Activated B cell treated with CpG ODN at 0.5 μM for 24 hours (primary cell): ENCODE data around the gene ANAPC16. TPM values are rescaled to one million over a fixed set of nuclear protein-coding genes. Genes with fewer than 3 reads are reported as not detected.
"Not testable (repeated sequence)": the region's sequence is repeated elsewhere in the genome, so short reads cannot be mapped to it uniquely, and the experiment has no call there.

Experiments used
- ATAC-seq: fragments of 200-7000 bp; cut with Tn5 transposase; one replicate; pipeline ENCODE4 v1.10.0; 2021; ENCODE audit warnings: low read depth, mild to moderate bottlenecking, moderate library complexity
- CTCF ChIA-PET: fragments of 350-600 bp; sonication (Branson Sonifier 250); formaldehyde crosslinking; loops from one replicate; lab custom pipeline; 2021; ENCODE audit warnings: antibody characterized with exemption; lab: Charles Lee
- POLR2A ChIA-PET: fragments of 350-600 bp; sonication (Branson Sonifier 250); formaldehyde crosslinking; loops from one replicate; lab custom pipeline; 2021; ENCODE audit warnings: antibody characterized with exemption; lab: Charles Lee
- DNase-seq: peaks from one replicate; pipeline ENCODE4 v3.0.0; 2022
- H3K27ac Mint-ChIP-seq: one replicate; pipeline ENCODE4 v1.8.0; 2020; ENCODE audit warnings: mixed read lengths
- H3K27me3 Mint-ChIP-seq: one replicate; pipeline ENCODE4 v1.8.0; 2021; ENCODE audit warnings: mixed read lengths
- H3K36me3 Mint-ChIP-seq: one replicate; pipeline ENCODE4 v1.8.0; 2021; ENCODE audit warnings: low read depth, mixed read lengths
- H3K4me1 Mint-ChIP-seq: one replicate; pipeline ENCODE4 v1.8.0; 2021; ENCODE audit warnings: mixed read lengths
- H3K4me3 Mint-ChIP-seq: one replicate; pipeline ENCODE4 v1.8.0; 2020; ENCODE audit warnings: mild to moderate bottlenecking, mixed read lengths
- H3K9me3 Mint-ChIP-seq: one replicate; pipeline ENCODE4 v1.8.0; 2020; ENCODE audit warnings: mixed read lengths
- intact Hi-C: fragments of 100-400 bp; cut with micrococcal nuclease; formaldehyde crosslinking; loops from one replicate; pipeline ENCODE4 v1.15.1; 2024
- total RNA-seq: library from RNA; stranded (reverse); gene quantifications from 2 replicates; pipeline ENCODE4 v1.2.3, GENCODE V29; 2022
- TF ChIP-seq, protein P1 (sequence below): fragments of 200-600 bp; IDR thresholded peaks from one replicate; pipeline ENCODE4 v1.8.0; 2022; ENCODE audit warnings: antibody characterized with exemption, mild to moderate bottlenecking

ANAPC16 gene
- total RNA-seq, 1 donor from 2014 or later: 137 TPM

GRCh38 chr10:72264536-72264935 is 48.7 kb downstream of the ANAPC16 start:
- no peaks in the 10 kb centered on the region for H3K27me3 Mint-ChIP-seq
- CTCF ChIA-PET: no interaction called here
- H3K4me1 Mint-ChIP-seq: peaks cover 40% of the 10 kb centered on the region
- H3K4me3 Mint-ChIP-seq: no peak overlapping the region
- no peaks in the 10 kb centered on the region for H3K9me3 Mint-ChIP-seq
- no peak for ATAC-seq
- H3K36me3 Mint-ChIP-seq: peaks cover 3% of the 10 kb centered on the region
- H3K27ac Mint-ChIP-seq: peak overlapping the region; percentile 30
- POLR2A ChIA-PET: interaction anchor here (0.7 to 14.1 kb wide), 8 partner anchors 9 to 69 kb away, joined by 3 to 380 read pairs (median 6); partner anchors contain the start of genes ANAPC16, ASCC1 and DDIT4
- TF ChIP-seq, protein P1, sequence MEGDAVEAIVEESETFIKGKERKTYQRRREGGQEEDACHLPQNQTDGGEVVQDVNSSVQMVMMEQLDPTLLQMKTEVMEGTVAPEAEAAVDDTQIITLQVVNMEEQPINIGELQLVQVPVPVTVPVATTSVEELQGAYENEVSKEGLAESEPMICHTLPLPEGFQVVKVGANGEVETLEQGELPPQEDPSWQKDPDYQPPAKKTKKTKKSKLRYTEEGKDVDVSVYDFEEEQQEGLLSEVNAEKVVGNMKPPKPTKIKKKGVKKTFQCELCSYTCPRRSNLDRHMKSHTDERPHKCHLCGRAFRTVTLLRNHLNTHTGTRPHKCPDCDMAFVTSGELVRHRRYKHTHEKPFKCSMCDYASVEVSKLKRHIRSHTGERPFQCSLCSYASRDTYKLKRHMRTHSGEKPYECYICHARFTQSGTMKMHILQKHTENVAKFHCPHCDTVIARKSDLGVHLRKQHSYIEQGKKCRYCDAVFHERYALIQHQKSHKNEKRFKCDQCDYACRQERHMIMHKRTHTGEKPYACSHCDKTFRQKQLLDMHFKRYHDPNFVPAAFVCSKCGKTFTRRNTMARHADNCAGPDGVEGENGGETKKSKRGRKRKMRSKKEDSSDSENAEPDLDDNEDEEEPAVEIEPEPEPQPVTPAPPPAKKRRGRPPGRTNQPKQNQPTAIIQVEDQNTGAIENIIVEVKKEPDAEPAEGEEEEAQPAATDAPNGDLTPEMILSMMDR: no peak
- intact Hi-C loops: no loop called here
- no peak for DNase-seq

- Mint-ChIP-seq H3K4me1 (peaks cover 30% of the 10 kb centered on the region), H3K9me3 (no peaks in the 10 kb centered on the region), H3K27me3 (no peaks in the 10 kb centered on the region), H3K36me3 (peaks cover 3% of the 10 kb centered on the region), H3K4me3 (no peak overlapping the region), H3K27ac (no peak overlapping the region)
- TF ChIP-seq, protein P1: no peak
- DNase-seq: no peak
- intact Hi-C loops: no loop called here
- CTCF ChIA-PET: no interaction called here
- ATAC-seq: no peak
- POLR2A ChIA-PET: interaction anchor here (1.5 to 14.1 kb wide), 5 partner anchors 8 to 55 kb away, joined by 4 to 380 read pairs (median 8); partner anchors contain the start of genes ANAPC16, ASCC1 and DDIT4
Measured at GRCh38 chr10:72265508-72265907, 49.7 kb downstream of the ANAPC16 start.

GRCh38 chr10:72265990-72266865 is 50.4 kb downstream of the ANAPC16 start:
- H3K27ac Mint-ChIP-seq: peak overlapping the region; percentile 65
- peaks cover under 1% of the 10 kb centered on the region for H3K36me3 Mint-ChIP-seq
- no peak overlapping the region for H3K4me3 Mint-ChIP-seq

GRCh38 chr10:72267381-72267780 is 51.6 kb downstream of the ANAPC16 start:
- Mint-ChIP-seq H3K27me3 (no peaks in the 10 kb centered on the region), H3K27ac (no peak overlapping the region), H3K4me1 (peaks cover 23% of the 10 kb centered on the region), H3K9me3 (no peaks in the 10 kb centered on the region), H3K36me3 (no peaks in the 10 kb centered on the region), H3K4me3 (no peak overlapping the region)
- CTCF ChIA-PET: no interaction called here
- ATAC-seq: no peak
- POLR2A ChIA-PET: interaction anchor here (0.6 to 2.1 kb wide), 9 partner anchors 8 to 71 kb away, joined by 3 to 8 read pairs (median 4); no protein-coding TSS in a partner anchor
- DNase-seq: no peak
- intact Hi-C loops: no loop called here
- TF ChIP-seq, protein P1: no peak

More at GRCh38 chr10:72265990-72266865, 50.4 kb downstream of the ANAPC16 start:
- H3K4me1 Mint-ChIP-seq: peaks cover 25% of the 10 kb centered on the region
- CTCF ChIA-PET: no interaction called here
- ATAC-seq (no peak), DNase-seq (no peak)
- no peaks in the 10 kb centered on the region for H3K27me3 Mint-ChIP-seq
- POLR2A ChIA-PET: interaction anchor here (0.6 to 14.1 kb wide), 9 partner anchors 7 to 54 kb away, joined by 3 to 380 read pairs (median 4); partner anchors contain the start of gene DDIT4
- H3K9me3 Mint-ChIP-seq: no peaks in the 10 kb centered on the region
- intact Hi-C loops: no loop called here
- TF ChIP-seq, protein P1: no peak

DNA sequence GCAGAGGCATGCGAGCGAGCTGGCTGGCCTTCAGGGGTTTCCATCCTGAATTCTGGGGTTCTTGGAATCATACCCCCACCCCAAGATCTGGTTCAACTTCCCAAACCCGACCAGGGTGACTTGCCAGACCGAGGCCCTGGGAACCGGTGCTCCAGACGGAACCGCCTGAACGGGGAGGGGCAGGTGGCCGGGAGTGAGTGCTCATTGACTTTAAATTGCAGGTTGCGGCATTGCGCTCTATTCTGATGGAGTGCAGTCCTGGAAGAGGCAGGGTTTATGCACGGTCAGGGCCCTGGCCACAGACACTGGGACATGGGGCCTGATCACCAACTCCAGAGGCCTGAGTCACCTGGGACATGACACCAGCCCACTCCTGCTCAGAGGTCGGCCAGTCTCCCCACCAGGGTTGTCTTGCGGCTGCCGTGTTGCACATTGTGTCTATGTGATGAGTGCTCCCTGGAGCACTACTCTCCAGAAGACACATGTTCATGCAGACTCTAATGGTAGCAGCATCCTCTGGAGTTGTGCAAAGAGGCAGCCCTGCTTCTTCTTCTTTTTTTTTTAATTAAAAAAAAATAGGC is 52.1 kb downstream of the ANAPC16 start:
- no peak for ATAC-seq
- POLR2A ChIA-PET: interaction anchor here (0.6 to 1.0 kb wide), 5 partner anchors 46 to 71 kb away, joined by 3 to 4 read pairs (median 3); no protein-coding TSS in a partner anchor
- Mint-ChIP-seq H3K4me1 (peaks cover 27% of the 10 kb centered on the region), H3K4me3 (no peak overlapping the region), H3K27ac (no peak overlapping the region), H3K27me3 (no peaks in the 10 kb centered on the region), H3K9me3 (no peaks in the 10 kb centered on the region), H3K36me3 (no peaks in the 10 kb centered on the region)
- TF ChIP-seq, protein P1: no peak
- intact Hi-C loops: no loop called here
- CTCF ChIA-PET: no interaction called here
- DNase-seq: no peak

GRCh38 chr10:72268475-72269200 is 52.8 kb downstream of the ANAPC16 start:
- DNase-seq, H3K27ac Mint-ChIP-seq, H3K9me3 Mint-ChIP-seq, H3K27me3 Mint-ChIP-seq, H3K36me3 Mint-ChIP-seq, H3K4me3 Mint-ChIP-seq, ATAC-seq, intact Hi-C loops: not testable (repeated sequence)
- H3K4me1 Mint-ChIP-seq: peaks cover 24% of the 10 kb centered on the region
- ChIA-PET POLR2A (interaction anchor here (0.6 to 13.6 kb wide), 8 partner anchors 9 to 1540 kb away, joined by 3 to 967 read pairs (median 8); partner anchors contain the start of gene ANAPC16), CTCF (interaction anchor here (0.7 kb wide), 1 partner anchor 75 kb away, joined by 4 read pairs; no protein-coding TSS in a partner anchor)
